NCI-H69 (cell line): ENCODE data around the gene SUCLA2.
"Not testable (repeated sequence)": the region's sequence is repeated elsewhere in the genome, so short reads cannot be mapped to it uniquely, and the experiment has no call there.

Source experiments
- DNase-seq: peaks from one replicate; lab custom pipeline; 2025; lab: John Stamatoyannopoulos, UW

The SUCLA2 gene

GRCh38 chr13:47991859-47992258 is 9.2 kb downstream of the SUCLA2 start:
- DNase-seq: no peak

- DNase-seq: no peak
Measured at GRCh38 chr13:47990920-47991466, 10.1 kb downstream of the SUCLA2 start.

GRCh38 chr13:47990427-47990826 is 10.6 kb downstream of the SUCLA2 start:
- DNase-seq: no peak

- DNase-seq: no peak
Measured at GRCh38 chr13:47983070-47983469, 18.0 kb downstream of the SUCLA2 start.

GRCh38 chr13:47976325-47976724 is 24.7 kb downstream of the SUCLA2 start:
- no peak for DNase-seq

- DNase-seq: no peak
Measured at GRCh38 chr13:47964863-47965262, 36.2 kb downstream of the SUCLA2 start.

GRCh38 chr13:47962237-47962636 is 38.8 kb downstream of the SUCLA2 start:
- no peak for DNase-seq

GRCh38 chr13:47959468-47960247 is 41.4 kb downstream of the SUCLA2 start:
- DNase-seq: peak; percentile 0

GRCh38 chr13:47957073-47957472 is 44.0 kb downstream of the SUCLA2 start:
- no peak for DNase-seq

GRCh38 chr13:47955836-47956235 is 45.2 kb downstream of the SUCLA2 start:
- no peak for DNase-seq

GRCh38 chr13:47949799-47950198 is 51.3 kb downstream of the SUCLA2 start:
- DNase-seq: no peak

GRCh38 chr13:47945738-47946137 is 55.3 kb downstream of the SUCLA2 start:
- DNase-seq: no peak

- DNase-seq: not testable (repeated sequence)
Measured at GRCh38 chr13:47945146-47945545, 55.9 kb downstream of the SUCLA2 start.

GRCh38 chr13:47934371-47934770 is 66.7 kb downstream of the SUCLA2 start:
- DNase-seq: no peak

GRCh38 chr13:47932950-47933923 is 67.8 kb downstream of the SUCLA2 start:
- peak; percentile 75 for DNase-seq

GRCh38 chr13:47930649-47931165 is 70.4 kb downstream of the SUCLA2 start:
- no peak for DNase-seq

- no peak for DNase-seq
Measured at GRCh38 chr13:47929156-47929555, 71.9 kb downstream of the SUCLA2 start.

GRCh38 chr13:47917022-47917574 is 84.0 kb downstream of the SUCLA2 start:
- peak; percentile 14 for DNase-seq

- no peak for DNase-seq
Measured at GRCh38 chr13:47908197-47908902, 92.7 kb downstream of the SUCLA2 start.

- no peak for DNase-seq
Measured at GRCh38 chr13:47904891-47905290, 96.2 kb downstream of the SUCLA2 start.

- DNase-seq: no peak
Measured at GRCh38 chr13:47904241-47904640, 96.8 kb downstream of the SUCLA2 start.
